SK-N-SH (cell line): ENCODE data around the gene TMEM145. TPM values are rescaled to one million over a fixed set of nuclear protein-coding genes. Genes with fewer than 3 reads are reported as not detected.

ENCODE experiments used
- CTCF ChIA-PET: fragments of 300-600, 350-600 bp; formaldehyde crosslinking; extraction: SDS; loops from one replicate; lab custom pipeline; 2021; lab: Yijun Ruan, JAX
- POLR2A ChIA-PET: fragments of 350-600 bp; sonication (Branson Sonifier 250); formaldehyde crosslinking; extraction: SDS; loops from one replicate; lab custom pipeline; 2020; ENCODE audit warnings: antibody characterized with exemption, inconsistent platforms; lab: Yijun Ruan, JAX
- DNase-seq: peaks from one replicate; pipeline ENCODE4 v3.0.0; 2012
- H2AFZ ChIP-seq: fragments of 200-600 bp; sonication (generic); 2 replicates; pipeline ENCODE4 v1.8.1; 2016; ENCODE audit warnings: antibody characterized with exemption, mild to moderate bottlenecking, low read depth
- H3F3A ChIP-seq: fragments of 200-600 bp; sonication (generic); replicated peaks from 2 replicates; pipeline ENCODE3; 2016; ENCODE audit warnings: antibody characterized with exemption, mild to moderate bottlenecking; ENCODE audit not compliant: insufficient read depth
- H3K27ac ChIP-seq, 2 experiments: fragments of 200-500 bp in 1 of 2; fragments of 200-600 bp in 1 of 2; sonication (Bioruptor generic) in 1 of 2; sonication (generic), shearing (Covaris generic) in 1 of 2; 2 replicates each; pipeline versions ENCODE4 v1.5.1 to v1.6.1; 2014 to 2016; ENCODE audit warnings: low read depth in 2 of 2, inconsistent platforms in 1 of 2, low read length in 1 of 2, mild to moderate bottlenecking in 1 of 2, mixed read lengths in 1 of 2
- H3K27me3 ChIP-seq: fragments of 200-600 bp; sonication (generic), shearing (Covaris generic); 2 replicates; pipeline ENCODE4 v1.6.1; 2016; ENCODE audit warnings: mixed run types; ENCODE audit not compliant: insufficient read depth
- H3K36me3 ChIP-seq, 2 experiments: fragments of 200-500 bp in 1 of 2; fragments of 200-600 bp in 1 of 2; sonication (Bioruptor generic) in 1 of 2; sonication (generic) in 1 of 2; replicated peaks in 1 of 2; 2 replicates each; pipeline versions ENCODE3 to v1.5.1; 2014 to 2016; ENCODE audit warnings: low read length in 1 of 2, mild to moderate bottlenecking in 1 of 2; ENCODE audit not compliant: insufficient read depth in 2 of 2, control insufficient read depth in 1 of 2
- H3K4me1 ChIP-seq, 2 experiments: fragments of 200-500 bp in 1 of 2; fragments of 200-600 bp in 1 of 2; sonication (Bioruptor generic) in 1 of 2; sonication (generic), shearing (Covaris generic) in 1 of 2; 2 replicates each; pipeline versions ENCODE4 v1.5.1 to v1.6.1; 2014 to 2016; ENCODE audit warnings: low read depth in 1 of 2, low read length in 1 of 2, mixed run types in 1 of 2; ENCODE audit not compliant: insufficient read depth in 2 of 2, control insufficient read depth in 1 of 2
- H3K4me2 ChIP-seq: fragments of 200-600 bp; sonication (generic), shearing (Covaris generic); 2 replicates; pipeline ENCODE4 v1.6.1; 2017; ENCODE audit warnings: mixed run types
- H3K4me3 ChIP-seq, 2 experiments: fragments of 200-500 bp in 1 of 2; fragments of 200-600 bp in 1 of 2; sonication (Bioruptor generic) in 1 of 2; sonication (generic), shearing (Covaris generic) in 1 of 2; 2 replicates each; pipeline versions ENCODE4 v1.5.1 to v1.8.1; 2014 to 2016; ENCODE audit warnings: low read depth in 2 of 2, inconsistent platforms in 1 of 2, low read length in 1 of 2, mild to moderate bottlenecking in 1 of 2, mixed read lengths in 1 of 2, moderate library complexity in 1 of 2
- H3K79me2 ChIP-seq: fragments of 200-600 bp; sonication (generic); 2 replicates; pipeline ENCODE4 v1.8.1; 2017; ENCODE audit warnings: mild to moderate bottlenecking; ENCODE audit not compliant: insufficient read depth
- H3K9ac ChIP-seq: fragments of 200-600 bp; sonication (generic); 2 replicates; pipeline ENCODE4 v1.6.1; 2017; ENCODE audit warnings: mixed run types
- H3K9me2 ChIP-seq: fragments of 200-600 bp; sonication (generic); 2 replicates; pipeline ENCODE4 v1.6.1; 2017; ENCODE audit warnings: mixed run types
- H3K9me3 ChIP-seq: fragments of 200-600 bp; sonication (generic); 2 replicates; pipeline ENCODE4 v1.6.1; 2017; ENCODE audit warnings: mixed run types, mild to moderate bottlenecking, moderate library complexity
- H4K20me1 ChIP-seq: fragments of 200-600 bp; sonication (generic); 2 replicates; pipeline ENCODE4 v1.6.1; 2017; ENCODE audit warnings: mild to moderate bottlenecking, mixed run types; ENCODE audit not compliant: insufficient read depth
- CHD2 ChIP-seq: fragments of 150-350 bp; IDR thresholded peaks from 2 replicates; pipeline ENCODE4 v1.6.1; 2018; ENCODE audit warnings: low read length; ENCODE audit not compliant: partially characterized antibody
- ELF1 ChIP-seq: IDR thresholded peaks from 2 replicates; pipeline ENCODE4 v1.4.0; 2012
- EP300 ChIP-seq, 2 experiments: IDR thresholded peaks; 2 replicates each; pipeline versions ENCODE4 v1.4.0 to v1.6.1; 2012; ENCODE audit warnings: borderline replicate concordance in 1 of 2, low read depth in 1 of 2, low read length in 1 of 2
- EZH2phosphoT487 ChIP-seq: fragments of 200-600 bp; sonication (generic); IDR thresholded peaks from 2 replicates; pipeline ENCODE4 v1.6.1; 2017; ENCODE audit warnings: low read depth, mixed run types, mild to moderate bottlenecking, antibody characterized with exemption, moderate library complexity, borderline replicate concordance
- FOSL2 ChIP-seq: IDR thresholded peaks from 2 replicates; pipeline ENCODE4 v1.4.0; 2012; ENCODE audit warnings: low read depth, mild to moderate bottlenecking, moderate library complexity, borderline replicate concordance
- FOXJ3 ChIP-seq: sonication (generic); formaldehyde crosslinking; IDR thresholded peaks from 2 replicates; pipeline ENCODE4 v1.5.1; 2020; ENCODE audit warnings: mild to moderate bottlenecking, missing genetic modification reagents
- GABPA ChIP-seq: IDR thresholded peaks from 2 replicates; pipeline ENCODE4 v1.4.0; 2012; ENCODE audit warnings: low read depth, mild to moderate bottlenecking
- GATA2 ChIP-seq: sonication (generic); formaldehyde crosslinking; IDR thresholded peaks from 2 replicates; pipeline ENCODE4 v1.5.0; 2020; ENCODE audit warnings: mild to moderate bottlenecking, missing genetic modification reagents
- MXI1 ChIP-seq: IDR thresholded peaks from 2 replicates; pipeline ENCODE4 v1.6.1; 2012; ENCODE audit warnings: mild to moderate bottlenecking, low read depth, low read length, improper control_type of control experiment
- NFIC ChIP-seq: IDR thresholded peaks from 2 replicates; pipeline ENCODE4 v1.4.0; 2012; ENCODE audit warnings: borderline replicate concordance
- PBX3 ChIP-seq: IDR thresholded peaks from 2 replicates; pipeline ENCODE4; 2012
- RCOR1 ChIP-seq: fragments of 150-350 bp; IDR thresholded peaks from 2 replicates; pipeline ENCODE4 v1.6.1; 2017; ENCODE audit warnings: antibody characterized with exemption, low read length
- REST ChIP-seq: IDR thresholded peaks from 2 replicates; pipeline ENCODE4 v1.6.1; 2012; ENCODE audit warnings: mild to moderate bottlenecking, low read depth, low read length, moderate library complexity
- RFX5 ChIP-seq: IDR thresholded peaks from 2 replicates; pipeline ENCODE4 v1.6.1; 2012; ENCODE audit warnings: mild to moderate bottlenecking, improper control_type of control experiment, low read length
- SMC3 ChIP-seq: IDR thresholded peaks from 2 replicates; pipeline ENCODE4 v1.6.1; 2012; ENCODE audit warnings: low read depth, low read length, improper control_type of control experiment
- TAF1 ChIP-seq: IDR thresholded peaks from 2 replicates; pipeline ENCODE4 v1.6.1; 2012; ENCODE audit warnings: low read depth, mild to moderate bottlenecking, low read length, moderate library complexity, borderline replicate concordance
- USF1 ChIP-seq: IDR thresholded peaks from 2 replicates; pipeline ENCODE4 v1.4.0; 2012; ENCODE audit warnings: low read depth, borderline replicate concordance
- YY1 ChIP-seq: IDR thresholded peaks from 2 replicates; pipeline ENCODE4 v1.4.0; 2012; ENCODE audit warnings: low read depth, mild to moderate bottlenecking
- ZBTB33 ChIP-seq: IDR thresholded peaks from 2 replicates; pipeline ENCODE4 v1.4.0; 2012; ENCODE audit warnings: low read depth, borderline replicate concordance
- WGBS: methylation state at CpG from one replicate; pipeline ENCODE4 v1.1.6; 2017; ENCODE audit warnings: low lambda C conversion rate; 5-methylcytosine and 5-hydroxymethylcytosine counted together
- polyA plus RNA-seq, 3 experiments: library from polyadenylated mRNA; depleted of rRNA; stranded (reverse); fragments of >200 nt; gene quantifications; 2 replicates each; pipeline ENCODE4 v1.2.3, GENCODE V29; 2012

Gene TMEM145
- polyA plus RNA-seq, 1 of the 3 experiments (the other 2 are of a cell fraction): 2.0 TPM

- ChIA-PET POLR2A (no interaction called here), CTCF (no interaction called here)
- Histone ChIP-seq H3K4me3 (no peak overlapping the region), H3K9me3 (no peaks in the 10 kb centered on the region), H3K4me2 (no peak overlapping the region), H3K9me2 (no peaks in the 10 kb centered on the region), H3K4me1 (peaks cover 8 to 16% of the 10 kb centered on the region in 2 experiments; a peak in 1 of 4 replicates), H3K9ac (no peak overlapping the region), H3K79me2 (peaks cover 39% of the 10 kb centered on the region), H3F3A (no peaks in the 10 kb centered on the region), H4K20me1 (no peaks in the 10 kb centered on the region; the same call in 1 of the 2 replicates), H3K27ac (no peak overlapping the region), H2AFZ (no peak overlapping the region), H3K36me3 (no peaks in the 10 kb centered on the region), H3K27me3 (no peaks in the 10 kb centered on the region)
- no peak for TF ChIP-seq FOXJ3 (CRISPR knock-in tag)
- no peak for TF ChIP-seq EZH2phosphoT487
- no peak for TF ChIP-seq EP300 (IDR thresholded peaks at IDR 0.05; ENCODE audit: borderline replicate concordance in 1 of 2, low read depth in 1 of 2, low read length in 1 of 2)
- no peak for TF ChIP-seq GATA2
- no peak for TF ChIP-seq ZBTB33
- no peak for TF ChIP-seq MXI1
- TF ChIP-seq SMC3: no peak
- no peak for TF ChIP-seq PBX3
- no peak for TF ChIP-seq FOSL2
- no peak for TF ChIP-seq RFX5
- no peak for TF ChIP-seq RCOR1
- TF ChIP-seq YY1: no peak
- no peak for TF ChIP-seq CHD2
- TF ChIP-seq ELF1: no peak
- TF ChIP-seq REST: no peak
- TF ChIP-seq TAF1: no peak
- TF ChIP-seq GABPA: no peak
- no peak for TF ChIP-seq USF1
- TF ChIP-seq NFIC: no peak
- 89% methylated on average over 2 of the region's 2 CpGs for WGBS
- DNase-seq: no peak
These were observed 15.7 kb downstream of the TMEM145 start for GRCh38 chr19:42328854-42329253.
